ENCODE results near the gene PAPPA.

- TF ChIP-seq, protein P1, sequence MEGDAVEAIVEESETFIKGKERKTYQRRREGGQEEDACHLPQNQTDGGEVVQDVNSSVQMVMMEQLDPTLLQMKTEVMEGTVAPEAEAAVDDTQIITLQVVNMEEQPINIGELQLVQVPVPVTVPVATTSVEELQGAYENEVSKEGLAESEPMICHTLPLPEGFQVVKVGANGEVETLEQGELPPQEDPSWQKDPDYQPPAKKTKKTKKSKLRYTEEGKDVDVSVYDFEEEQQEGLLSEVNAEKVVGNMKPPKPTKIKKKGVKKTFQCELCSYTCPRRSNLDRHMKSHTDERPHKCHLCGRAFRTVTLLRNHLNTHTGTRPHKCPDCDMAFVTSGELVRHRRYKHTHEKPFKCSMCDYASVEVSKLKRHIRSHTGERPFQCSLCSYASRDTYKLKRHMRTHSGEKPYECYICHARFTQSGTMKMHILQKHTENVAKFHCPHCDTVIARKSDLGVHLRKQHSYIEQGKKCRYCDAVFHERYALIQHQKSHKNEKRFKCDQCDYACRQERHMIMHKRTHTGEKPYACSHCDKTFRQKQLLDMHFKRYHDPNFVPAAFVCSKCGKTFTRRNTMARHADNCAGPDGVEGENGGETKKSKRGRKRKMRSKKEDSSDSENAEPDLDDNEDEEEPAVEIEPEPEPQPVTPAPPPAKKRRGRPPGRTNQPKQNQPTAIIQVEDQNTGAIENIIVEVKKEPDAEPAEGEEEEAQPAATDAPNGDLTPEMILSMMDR (conservative IDR thresholded peaks at IDR 0.05; ENCODE audit: low read length) = no peak
- TF ChIP-seq EZH2phosphoT487 (IDR thresholded peaks at IDR 0.05; ENCODE audit: borderline replicate concordance) = no peak
These were observed 223.7 kb downstream of the PAPPA start for GRCh38 chr9:116377179-116377798.
